ENCODE measurements around the gene ANKRD44.

ANKRD44 gene

DNA sequence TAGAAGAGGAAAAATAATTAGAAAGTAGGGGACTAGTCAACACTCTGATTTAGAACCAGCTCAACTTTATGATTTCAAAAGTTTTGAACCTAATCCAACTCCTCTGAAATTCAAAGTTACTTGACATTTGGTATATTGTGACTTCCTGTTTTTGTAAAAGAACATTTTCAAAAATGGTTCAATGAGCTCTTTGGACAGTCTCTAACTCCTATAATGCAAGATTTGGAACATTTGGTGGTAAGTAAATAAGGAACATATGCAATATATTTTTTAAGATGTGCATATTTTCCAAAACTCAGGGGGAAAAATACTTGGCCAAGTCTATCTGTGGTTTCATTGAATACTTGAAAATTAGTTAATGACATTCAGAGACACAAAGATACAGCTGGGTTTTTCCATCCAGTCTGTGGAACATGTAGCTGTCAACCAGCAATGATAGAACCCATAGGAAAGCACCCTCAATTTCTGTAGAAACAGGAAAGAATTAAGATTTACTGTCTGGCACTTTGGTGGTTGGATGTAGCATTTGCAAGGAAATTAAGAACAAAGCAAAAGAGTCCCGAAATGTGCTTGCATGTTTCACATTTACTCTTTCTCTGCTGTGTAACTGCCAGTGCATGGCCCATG is 17.0 kb upstream of the ANKRD44 start:
- H3K27ac ChIP-seq (ENCODE audit: low read depth, low read length) = no peak overlapping the region
- H3K18ac ChIP-seq (ENCODE audit: low read length) = no peak overlapping the region

DNA sequence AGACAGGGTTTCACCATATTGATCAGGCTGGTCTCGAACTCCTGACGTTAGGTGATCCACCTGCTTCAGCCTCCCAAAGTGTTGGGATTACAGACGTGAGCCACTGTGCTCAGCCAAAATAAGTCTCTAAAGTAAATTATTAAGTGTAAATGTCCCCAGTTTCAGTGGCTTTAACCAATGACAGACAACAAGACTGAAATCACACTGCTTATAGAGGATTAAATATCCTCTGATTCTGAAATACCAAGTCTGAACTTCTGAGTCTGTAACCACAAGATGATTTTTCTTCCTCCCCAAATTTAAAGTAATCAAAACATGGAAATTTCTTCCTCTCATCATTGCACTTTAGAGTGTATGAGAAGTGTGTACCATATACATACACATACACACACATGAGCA is 16.5 kb upstream of the ANKRD44 start:
- no peaks in the 10 kb centered on the region for H3K79me1 ChIP-seq (ENCODE audit: low read length)
- no peak overlapping the region for H3K27ac ChIP-seq (ENCODE audit: low read depth, low read length)
- no peak overlapping the region for H3K9ac ChIP-seq (ENCODE audit: low read length)
- no peaks in the 10 kb centered on the region for H3K9me3 ChIP-seq (ENCODE audit: insufficient read depth, low read depth, low read length)
- H3K27me3 ChIP-seq (ENCODE audit: insufficient read depth, low read length) = no peaks in the 10 kb centered on the region
- no peak overlapping the region for H3K4ac ChIP-seq (ENCODE audit: low read depth, low read length)
- no peak overlapping the region for H2BK12ac ChIP-seq (ENCODE audit: low read length)
- no peak for DNase-seq
- H2AK5ac ChIP-seq (ENCODE audit: low read length) = no peak overlapping the region
- no peak overlapping the region for H2AFZ ChIP-seq (ENCODE audit: insufficient read depth, low read length, poor library complexity)
- H4K12ac ChIP-seq (ENCODE audit: low read depth, low read length) = no peak overlapping the region
- no peak overlapping the region for H4K91ac ChIP-seq (ENCODE audit: low read depth, low read length)
- H3K18ac ChIP-seq (ENCODE audit: low read length) = no peak overlapping the region
- no peaks in the 10 kb centered on the region for H3K4me1 ChIP-seq (ENCODE audit: control insufficient read depth in 1 of 2, insufficient read depth in 2 of 2, low read length in 2 of 2)
- no peak overlapping the region for H3K23ac ChIP-seq (ENCODE audit: low read length)
- H3K36me3 ChIP-seq (ENCODE audit: control insufficient read depth in 1 of 2, insufficient read depth in 2 of 2, low read length in 2 of 2) = no peaks in the 10 kb centered on the region
- H3K4me2 ChIP-seq (ENCODE audit: low read length) = no peak overlapping the region
- no peaks in the 10 kb centered on the region for H3K79me2 ChIP-seq (ENCODE audit: control insufficient read depth, insufficient read depth, low read length, poor library complexity)
- no peak overlapping the region for H2BK120ac ChIP-seq (ENCODE audit: insufficient read depth, low read length, poor library complexity)
- H3K4me3 ChIP-seq (ENCODE audit: low read depth, low read length) = no peak overlapping the region
- no peak overlapping the region for H2BK5ac ChIP-seq (ENCODE audit: low read depth, low read length, poor library complexity)
- no CpG with 5 or more reads among the region's 3 CpGs for WGBS (ENCODE audit: extremely low coverage, insufficient coverage, insufficient read length)
- no peak overlapping the region for H3K14ac ChIP-seq (ENCODE audit: low read length)
- H4K8ac ChIP-seq (ENCODE audit: low read depth, low read length) = no peak overlapping the region

More for the DNA sequence above, 17.0 kb upstream of the ANKRD44 start:
- Histone ChIP-seq H3K4me1 (ENCODE audit: control insufficient read depth in 1 of 2, insufficient read depth in 2 of 2, low read length in 2 of 2) (no peaks in the 10 kb centered on the region), H3K4me2 (ENCODE audit: low read length) (no peak overlapping the region), H2AK5ac (ENCODE audit: low read length) (no peak overlapping the region), H3K79me2 (ENCODE audit: control insufficient read depth, insufficient read depth, low read length, poor library complexity) (no peaks in the 10 kb centered on the region), H2BK12ac (ENCODE audit: low read length) (no peak overlapping the region), H3K27me3 (ENCODE audit: insufficient read depth, low read length) (no peaks in the 10 kb centered on the region), H4K91ac (ENCODE audit: low read depth, low read length) (no peak overlapping the region), H3K4me3 (ENCODE audit: low read depth, low read length) (no peak overlapping the region), H4K8ac (ENCODE audit: low read depth, low read length) (no peak overlapping the region), H3K36me3 (ENCODE audit: control insufficient read depth in 1 of 2, insufficient read depth in 2 of 2, low read length in 2 of 2) (no peaks in the 10 kb centered on the region), H4K12ac (ENCODE audit: low read depth, low read length) (no peak overlapping the region), H2AFZ (ENCODE audit: insufficient read depth, low read length, poor library complexity) (no peak overlapping the region), H2BK5ac (ENCODE audit: low read depth, low read length, poor library complexity) (no peak overlapping the region), H3K9me3 (ENCODE audit: insufficient read depth, low read depth, low read length) (no peaks in the 10 kb centered on the region), H3K9ac (ENCODE audit: low read length) (no peak overlapping the region), H3K23ac (ENCODE audit: low read length) (no peak overlapping the region), H3K14ac (ENCODE audit: low read length) (no peak overlapping the region), H3K79me1 (ENCODE audit: low read length) (no peaks in the 10 kb centered on the region), H3K4ac (ENCODE audit: low read depth, low read length) (no peak overlapping the region), H2BK120ac (ENCODE audit: insufficient read depth, low read length, poor library complexity) (no peak overlapping the region)
- no peak for DNase-seq
- WGBS (ENCODE audit: extremely low coverage, insufficient coverage, insufficient read length) = no CpG with 5 or more reads among the region's 1 CpG

DNA sequence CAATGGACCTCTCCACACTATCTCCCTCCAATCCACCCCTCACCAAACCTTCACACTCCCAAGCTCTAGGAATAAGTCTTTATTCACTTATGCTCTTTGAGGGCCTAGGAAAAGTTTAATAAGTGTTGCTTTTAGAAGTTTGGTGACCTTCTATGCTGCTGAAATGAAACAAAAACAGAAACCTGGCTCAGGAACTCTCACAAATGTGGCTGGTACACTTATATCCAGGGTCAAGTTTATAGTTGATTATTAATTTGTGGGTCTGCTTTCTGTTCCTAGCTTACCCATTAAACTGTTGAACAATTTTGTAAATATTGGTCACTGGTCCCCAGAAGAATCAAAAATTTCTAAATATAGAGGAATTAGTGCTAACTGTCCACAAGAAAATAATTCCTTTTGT is 14.2 kb upstream of the ANKRD44 start:
- H4K12ac ChIP-seq (ENCODE audit: low read depth, low read length) = no peak overlapping the region
- H3K27me3 ChIP-seq (ENCODE audit: insufficient read depth, low read length) = no peaks in the 10 kb centered on the region
- H4K91ac ChIP-seq (ENCODE audit: low read depth, low read length) = no peak overlapping the region
- no peaks in the 10 kb centered on the region for H3K4me1 ChIP-seq (ENCODE audit: control insufficient read depth in 1 of 2, insufficient read depth in 2 of 2, low read length in 2 of 2)
- H2BK5ac ChIP-seq (ENCODE audit: low read depth, low read length, poor library complexity) = no peak overlapping the region
- H3K4ac ChIP-seq (ENCODE audit: low read depth, low read length) = no peak overlapping the region
- H3K36me3 ChIP-seq (ENCODE audit: control insufficient read depth in 1 of 2, insufficient read depth in 2 of 2, low read length in 2 of 2) = no peaks in the 10 kb centered on the region
- no peak overlapping the region for H2AK5ac ChIP-seq (ENCODE audit: low read length)
- H3K79me1 ChIP-seq (ENCODE audit: low read length) = no peaks in the 10 kb centered on the region
- no peaks in the 10 kb centered on the region for H3K79me2 ChIP-seq (ENCODE audit: control insufficient read depth, insufficient read depth, low read length, poor library complexity)
- H3K27ac ChIP-seq (ENCODE audit: low read depth, low read length) = no peak overlapping the region
- no peak overlapping the region for H3K14ac ChIP-seq (ENCODE audit: low read length)
- no peak overlapping the region for H3K9ac ChIP-seq (ENCODE audit: low read length)
- no peak overlapping the region for H4K8ac ChIP-seq (ENCODE audit: low read depth, low read length)
- no peak overlapping the region for H3K4me3 ChIP-seq (ENCODE audit: low read depth, low read length)
- no peak overlapping the region for H2BK12ac ChIP-seq (ENCODE audit: low read length)
- no peak overlapping the region for H2AFZ ChIP-seq (ENCODE audit: insufficient read depth, low read length, poor library complexity)
- H3K23ac ChIP-seq (ENCODE audit: low read length) = no peak overlapping the region
- DNase-seq = no peak
- H2BK120ac ChIP-seq (ENCODE audit: insufficient read depth, low read length, poor library complexity) = no peak overlapping the region
- no peaks in the 10 kb centered on the region for H3K9me3 ChIP-seq (ENCODE audit: insufficient read depth, low read depth, low read length)
- no peak overlapping the region for H3K4me2 ChIP-seq (ENCODE audit: low read length)
- no peak overlapping the region for H3K18ac ChIP-seq (ENCODE audit: low read length)

DNA sequence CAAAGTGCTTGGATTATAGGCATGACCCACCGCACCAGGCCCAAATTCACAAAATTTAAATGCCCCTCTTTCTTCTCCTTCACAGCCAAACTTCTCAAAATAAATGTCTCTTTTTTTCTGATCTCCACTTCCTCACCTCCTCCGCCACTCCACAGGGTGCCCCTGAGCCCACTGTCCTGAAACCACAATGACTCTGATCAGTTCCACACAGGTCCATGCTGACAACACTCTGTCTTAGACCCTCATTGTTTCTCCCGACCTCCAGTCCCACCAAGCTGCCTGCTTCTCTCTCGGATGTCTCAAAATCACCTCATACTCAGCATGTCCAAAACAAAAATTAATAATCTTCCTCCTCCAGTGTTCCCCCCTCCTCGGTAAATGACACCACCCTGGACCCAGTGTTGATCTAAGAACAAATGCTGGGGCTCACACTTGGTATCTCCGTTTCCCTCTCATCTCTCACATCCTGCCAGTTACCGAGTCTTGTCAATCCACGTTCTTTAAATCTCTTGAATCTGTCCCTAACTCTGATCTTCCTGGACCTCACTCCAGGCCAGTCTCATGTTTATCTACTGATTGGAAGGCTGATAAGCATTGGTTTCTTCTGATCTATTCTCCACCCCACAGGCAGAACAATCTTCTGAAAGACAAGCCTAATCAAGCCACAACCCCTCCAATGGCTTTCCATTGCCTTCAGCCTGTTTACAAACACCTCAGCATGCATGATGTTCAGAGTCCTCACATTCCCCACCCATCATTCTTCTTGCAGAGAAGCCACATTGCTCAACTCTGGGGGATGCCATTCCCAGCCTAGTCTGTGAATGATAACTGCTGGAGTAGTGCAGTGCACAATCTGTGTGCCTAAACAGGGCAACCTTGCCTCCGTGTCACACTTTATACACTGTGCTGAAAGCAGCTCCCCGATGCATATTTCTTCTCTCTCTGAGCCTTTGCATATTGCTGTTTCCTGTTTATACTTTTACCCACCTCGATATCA is 12.4 kb upstream of the ANKRD44 start:
- Histone ChIP-seq H3K27me3 (ENCODE audit: insufficient read depth, low read length) (no peaks in the 10 kb centered on the region), H3K14ac (ENCODE audit: low read length) (no peak overlapping the region), H3K4me1 (ENCODE audit: control insufficient read depth in 1 of 2, insufficient read depth in 2 of 2, low read length in 2 of 2) (no peaks in the 10 kb centered on the region), H3K23ac (ENCODE audit: low read length) (no peak overlapping the region), H4K12ac (ENCODE audit: low read depth, low read length) (no peak overlapping the region), H3K4ac (ENCODE audit: low read depth, low read length) (no peak overlapping the region), H4K8ac (ENCODE audit: low read depth, low read length) (no peak overlapping the region), H4K91ac (ENCODE audit: low read depth, low read length) (no peak overlapping the region), H3K79me2 (ENCODE audit: control insufficient read depth, insufficient read depth, low read length, poor library complexity) (no peaks in the 10 kb centered on the region), H3K4me2 (ENCODE audit: low read length) (no peak overlapping the region), H3K36me3 (ENCODE audit: control insufficient read depth in 1 of 2, insufficient read depth in 2 of 2, low read length in 2 of 2) (no peaks in the 10 kb centered on the region), H3K9ac (ENCODE audit: low read length) (no peak overlapping the region), H2AK5ac (ENCODE audit: low read length) (no peak overlapping the region), H3K18ac (ENCODE audit: low read length) (no peak overlapping the region), H3K79me1 (ENCODE audit: low read length) (no peaks in the 10 kb centered on the region), H2BK120ac (ENCODE audit: insufficient read depth, low read length, poor library complexity) (no peak overlapping the region), H2BK5ac (ENCODE audit: low read depth, low read length, poor library complexity) (no peak overlapping the region), H3K27ac (ENCODE audit: low read depth, low read length) (no peak overlapping the region), H3K9me3 (ENCODE audit: insufficient read depth, low read depth, low read length) (no peaks in the 10 kb centered on the region), H2BK12ac (ENCODE audit: low read length) (no peak overlapping the region), H3K4me3 (ENCODE audit: low read depth, low read length) (no peak overlapping the region), H2AFZ (ENCODE audit: insufficient read depth, low read length, poor library complexity) (no peak overlapping the region)
- WGBS (ENCODE audit: extremely low coverage, insufficient coverage, insufficient read length) = no CpG with 5 or more reads among the region's 11 CpGs
- DNase-seq = peak; percentile 51 to 64

Measured in trophoblast cell (in vitro differentiated cells and primary cell).